K562 (cell line): Measurements from ENCODE around the gene HDLBP. TPM values are rescaled to one million over a fixed set of nuclear protein-coding genes. Genes with fewer than 3 reads are reported as not detected.

Experiments used
- ARID2 ChIP-seq: fragments of 450-650 bp; IDR thresholded peaks from 2 replicates; pipeline ENCODE4 v1.6.1; 2017; ENCODE audit warnings: antibody characterized with exemption, mild to moderate bottlenecking
- CC2D1A ChIP-seq: fragments of 450-650 bp; IDR thresholded peaks from 2 replicates; pipeline ENCODE4 v1.6.1; 2017; ENCODE audit warnings: mild to moderate bottlenecking
- EP400 ChIP-seq: fragments of 450-650 bp; IDR thresholded peaks from 2 replicates; pipeline ENCODE4 v1.6.1; 2017; ENCODE audit warnings: antibody characterized with exemption, mild to moderate bottlenecking, moderate library complexity
- GABPB1 ChIP-seq: sonication (generic); formaldehyde crosslinking; IDR thresholded peaks from 2 replicates; pipeline ENCODE4 v1.8.0; 2022; ENCODE audit warnings: mild to moderate bottlenecking, missing genetic modification reagents
- HMGXB4 ChIP-seq: sonication (generic); formaldehyde crosslinking; IDR thresholded peaks from 2 replicates; pipeline ENCODE4 v1.8.1; 2023; ENCODE audit warnings: mild to moderate bottlenecking, missing genetic modification reagents
- MYC ChIP-seq, 2 experiments: fragments of 250-450 bp in 1 of 2; sonication (Bioruptor Pico) in 1 of 2; IDR thresholded peaks; 2 replicates each; pipeline versions ENCODE4 v1.5.1 to v1.6.1; 2012 to 2021; ENCODE audit warnings: low read depth in 2 of 2, borderline replicate concordance in 1 of 2, improper control_type of control experiment in 1 of 2, low read length in 1 of 2, mild to moderate bottlenecking in 1 of 2, moderate library complexity in 1 of 2
- NFE2L1 ChIP-seq: fragments of 450-650 bp; IDR thresholded peaks from 2 replicates; pipeline ENCODE4 v1.6.1; 2016; ENCODE audit warnings: missing genetic modification characterization, low read depth, mild to moderate bottlenecking, missing compliant biosample characterization, moderate library complexity, borderline replicate concordance
- RNF219 ChIP-seq: fragments of 250-450 bp; sonication (Bioruptor Pico); IDR thresholded peaks from 2 replicates; pipeline ENCODE4 v1.5.0; 2022; ENCODE audit warnings: mild to moderate bottlenecking
- SREBF1 ChIP-seq: fragments of 150-350 bp; IDR thresholded peaks from 2 replicates; pipeline ENCODE4 v1.6.1; 2014; ENCODE audit warnings: antibody characterized with exemption, low read depth, low read length, borderline replicate concordance
- ZBTB11 ChIP-seq, 3 experiments: fragments of 200-800 bp in 1 of 3; fragments of 250-450 bp in 1 of 3; fragments of 450-650 bp in 1 of 3; sonication (Bioruptor Pico) in 1 of 3; sonication (Bioruptor generic) in 1 of 3; formaldehyde crosslinking in 1 of 3; IDR thresholded peaks; 2 replicates each; pipeline versions ENCODE4 v1.6.1 to v1.8.0; 2016 to 2022; ENCODE audit warnings: mild to moderate bottlenecking in 2 of 3, missing genetic modification characterization in 2 of 3, missing compliant biosample characterization in 1 of 3, moderate library complexity in 1 of 3
- ZNF263 ChIP-seq: sonication (generic); formaldehyde crosslinking; IDR thresholded peaks from 2 replicates; pipeline ENCODE4 v1.8.0; 2022; ENCODE audit warnings: mild to moderate bottlenecking, missing genetic modification reagents, borderline replicate concordance
- ZNF740 ChIP-seq, 3 experiments: fragments of 200-800 bp in 1 of 3; sonication (Bioruptor generic) in 1 of 3; sonication (generic) in 1 of 3; formaldehyde crosslinking in 1 of 3; IDR thresholded peaks; 2 replicates each; pipeline versions ENCODE4 v1.6.1 to v1.8.0; 2016 to 2022; ENCODE audit warnings: mild to moderate bottlenecking in 2 of 3, missing compliant biosample characterization in 2 of 3, missing genetic modification characterization in 2 of 3, missing genetic modification reagents in 1 of 3
- polyA plus RNA-seq, 8 experiments: library from polyadenylated mRNA; depleted of rRNA in 4 of 8; stranded (reverse) in 5 of 8; unstranded in 3 of 8; fragments of >200 nt; fragmentation: Nextera tagmentation in 2 of 8; fragmentation: Illumina TruSeq in 1 of 8; extraction: Ambion mirVana in 2 of 8; extraction: Trizol in 1 of 8; gene quantifications; 2 replicates each; pipeline versions ENCODE4 v1.2.1 to v1.2.3, GENCODE V29; 2011 to 2014; ENCODE audit warnings: inconsistent platforms in 1 of 8, missing spikeins in 1 of 8
- total RNA-seq, 7 experiments: library from RNA; depleted of rRNA in 6 of 7; stranded (reverse); fragments of >200 nt in 6 of 7; fragmentation: Illumina TruSeq in 2 of 7; extraction: Trizol in 2 of 7; gene quantifications; 2 replicates each; pipeline versions ENCODE4 v1.2.1 to v1.2.3, GENCODE V29; 2011 to 2021; ENCODE audit warnings: low replicate concordance in 1 of 7

The HDLBP gene
- total and polyA plus RNA-seq, 9 of the 15 experiments (the other 6 are each of a cell fraction or from before 2014, with no cell fraction given): 24.4 to 378 (median 146) TPM

GRCh38 chr2:241218131-241219029 is 97.1 kb downstream of the HDLBP start (continued):
- no peak for TF ChIP-seq HMGXB4 (CRISPR knock-in tag)
- no peak for TF ChIP-seq RNF219 (CRISPR knock-in tag)
- no peak for TF ChIP-seq EP400
- no peak for TF ChIP-seq NFE2L1
- TF ChIP-seq GABPB1: no peak
- no peak for TF ChIP-seq SREBF1
- no peak for TF ChIP-seq ZNF263
- peak; percentile 32; the same call in 1 of the 2 replicates for TF ChIP-seq MYC (IDR thresholded peaks at IDR 0.05; ENCODE audit: low read depth, low read length)
- TF ChIP-seq MYC (CRISPR knock-in tag; IDR thresholded peaks at IDR 0.05; ENCODE audit: borderline replicate concordance, low read depth): no peak
- TF ChIP-seq ZBTB11 (CRISPR knock-in tag; IDR thresholded peaks at IDR 0.05): peak in 1 of 3 experiments; percentile 77; a peak in 2 of 6 replicates
- no peak for TF ChIP-seq ARID2
- TF ChIP-seq ZNF740 (CRISPR knock-in tag; IDR thresholded peaks at IDR 0.05): peak; percentile 80
- peak in 1 of 2 experiments; percentile 31; a peak in 1 of 4 replicates for TF ChIP-seq ZNF740 (tag; IDR thresholded peaks at IDR 0.05)
- TF ChIP-seq CC2D1A: no peak
